GM12875 (cell line): Measurements from ENCODE around the gene CRACDL.
"Not testable (repeated sequence)": the region's sequence is repeated elsewhere in the genome, so short reads cannot be mapped to it uniquely, and the experiment has no call there.

Experiments used
- H3K4me3 ChIP-seq: one replicate; pipeline ENCODE4 v1.5.1; 2011; ENCODE audit warnings: low read depth, low read length, control low read depth
- TF ChIP-seq, protein P1 (sequence below): IDR thresholded peaks from 2 replicates; pipeline ENCODE4 v1.5.1; 2011; ENCODE audit warnings: low read depth, mild to moderate bottlenecking, control low read depth, inconsistent platforms, low read length, moderate library complexity, borderline replicate concordance; ENCODE audit not compliant: insufficient read depth

CRACDL gene

DNA sequence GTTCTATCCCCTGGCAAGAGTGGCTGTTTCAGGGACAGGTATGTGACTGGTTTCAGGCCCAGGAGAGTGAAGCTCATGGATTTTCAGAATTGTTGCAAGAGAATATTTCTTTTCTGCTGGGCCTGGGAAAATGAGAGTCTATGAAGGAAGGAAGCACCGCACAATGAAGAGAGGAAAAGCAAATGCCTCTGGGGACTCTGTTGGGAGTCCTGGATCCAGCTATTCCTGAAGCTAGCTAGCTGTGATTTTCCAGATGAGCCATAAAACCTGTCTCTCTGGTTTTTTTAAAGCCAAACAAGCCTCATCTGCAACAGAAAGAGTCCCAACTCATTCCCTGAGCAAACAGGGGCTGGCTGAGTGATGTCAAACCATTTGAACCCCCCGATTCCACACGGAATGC, 53.7 kb downstream of the CRACDL start:
- TF ChIP-seq, protein P1, sequence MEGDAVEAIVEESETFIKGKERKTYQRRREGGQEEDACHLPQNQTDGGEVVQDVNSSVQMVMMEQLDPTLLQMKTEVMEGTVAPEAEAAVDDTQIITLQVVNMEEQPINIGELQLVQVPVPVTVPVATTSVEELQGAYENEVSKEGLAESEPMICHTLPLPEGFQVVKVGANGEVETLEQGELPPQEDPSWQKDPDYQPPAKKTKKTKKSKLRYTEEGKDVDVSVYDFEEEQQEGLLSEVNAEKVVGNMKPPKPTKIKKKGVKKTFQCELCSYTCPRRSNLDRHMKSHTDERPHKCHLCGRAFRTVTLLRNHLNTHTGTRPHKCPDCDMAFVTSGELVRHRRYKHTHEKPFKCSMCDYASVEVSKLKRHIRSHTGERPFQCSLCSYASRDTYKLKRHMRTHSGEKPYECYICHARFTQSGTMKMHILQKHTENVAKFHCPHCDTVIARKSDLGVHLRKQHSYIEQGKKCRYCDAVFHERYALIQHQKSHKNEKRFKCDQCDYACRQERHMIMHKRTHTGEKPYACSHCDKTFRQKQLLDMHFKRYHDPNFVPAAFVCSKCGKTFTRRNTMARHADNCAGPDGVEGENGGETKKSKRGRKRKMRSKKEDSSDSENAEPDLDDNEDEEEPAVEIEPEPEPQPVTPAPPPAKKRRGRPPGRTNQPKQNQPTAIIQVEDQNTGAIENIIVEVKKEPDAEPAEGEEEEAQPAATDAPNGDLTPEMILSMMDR: no peak
- no peak overlapping the region for H3K4me3 ChIP-seq

DNA sequence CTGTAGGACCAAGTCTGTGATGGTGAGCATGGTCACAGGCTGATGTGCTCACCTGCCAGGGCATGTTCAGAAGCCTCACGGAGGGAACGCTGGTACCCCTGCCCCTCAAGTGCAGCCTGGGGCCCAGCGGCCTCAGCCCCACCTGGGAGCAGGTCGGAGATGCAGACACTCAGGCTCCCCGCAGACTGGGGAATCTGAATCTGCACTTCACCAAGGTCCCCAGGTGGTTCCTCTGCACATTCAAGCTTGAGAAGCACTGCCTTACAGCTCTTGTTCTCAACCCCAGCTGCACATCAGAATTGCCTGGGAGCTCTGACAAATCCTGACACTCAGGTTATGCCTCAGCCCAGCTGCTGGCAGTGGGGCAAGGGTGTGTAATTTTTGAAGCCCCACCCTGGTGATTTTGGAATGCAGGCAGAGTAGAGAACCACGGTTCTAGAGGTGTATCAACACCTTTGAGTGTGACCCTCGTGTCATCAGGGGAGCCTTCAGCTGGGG, 54.8 kb downstream of the CRACDL start:
- H3K4me3 ChIP-seq: no peak overlapping the region
- TF ChIP-seq, protein P1: no peak

DNA sequence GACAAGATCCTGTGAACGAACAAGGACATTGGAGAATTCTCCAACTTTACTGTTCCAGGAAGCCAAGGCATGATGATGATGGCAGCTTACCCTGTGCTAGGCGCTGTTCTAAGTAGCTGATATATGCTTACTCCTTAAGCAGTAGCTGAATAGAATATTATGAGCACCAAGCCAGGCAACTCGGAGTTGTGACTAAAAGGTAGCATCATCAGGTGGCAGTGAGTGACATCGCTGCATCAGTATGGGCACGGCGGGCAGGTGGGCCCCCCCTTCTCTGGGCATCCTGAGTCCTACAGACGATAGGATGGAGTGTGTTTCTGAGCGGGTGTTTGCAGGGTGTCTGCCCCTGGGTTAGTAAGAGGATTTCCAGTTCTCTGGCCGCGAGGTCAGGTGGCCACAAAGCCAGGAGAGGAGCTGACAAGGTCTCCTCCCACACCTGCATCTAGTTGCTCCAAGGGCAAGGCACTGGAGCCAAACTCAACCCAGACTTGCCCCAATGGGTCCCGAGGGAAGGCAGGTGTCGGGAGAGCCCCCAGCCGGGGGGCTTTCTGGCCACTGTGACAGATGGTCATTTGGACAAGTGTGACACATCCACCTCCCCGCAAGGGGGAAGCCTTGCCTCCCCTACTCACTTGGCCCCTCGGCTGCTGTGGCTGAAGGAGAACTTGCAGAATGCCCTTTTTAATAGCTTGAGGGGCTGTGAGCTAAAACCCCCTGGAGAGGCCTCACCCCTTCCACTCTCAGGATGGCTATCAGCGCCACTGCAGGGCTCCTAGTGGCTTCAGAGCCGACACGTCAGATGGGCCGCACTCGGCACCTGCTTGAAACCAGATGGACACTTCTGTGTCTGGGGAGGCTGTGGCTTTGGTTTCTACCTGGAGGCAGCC, 55.5 kb downstream of the CRACDL start:
- H3K4me3 ChIP-seq: no peak overlapping the region
- TF ChIP-seq, protein P1: no peak

DNA sequence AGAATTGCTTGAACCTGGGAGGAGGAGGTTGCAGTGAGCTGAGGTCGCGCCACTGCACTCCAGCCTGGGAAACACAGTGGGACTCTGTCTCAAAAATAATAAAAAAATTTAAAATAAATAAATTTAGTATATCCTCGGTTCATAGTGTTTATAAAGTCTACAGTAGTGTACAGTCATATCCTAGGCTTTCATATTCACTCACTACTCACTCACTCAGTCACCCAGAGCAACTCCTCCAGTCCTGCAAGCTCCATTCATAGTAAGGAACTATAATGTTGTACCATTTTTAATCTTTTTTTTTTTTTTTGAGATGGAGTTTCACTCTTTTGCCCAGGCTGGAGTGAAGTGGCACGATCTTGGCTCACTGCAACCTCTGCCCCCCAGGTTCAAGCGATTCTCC, 58.4 kb downstream of the CRACDL start:
- not testable (repeated sequence) for H3K4me3 ChIP-seq

DNA sequence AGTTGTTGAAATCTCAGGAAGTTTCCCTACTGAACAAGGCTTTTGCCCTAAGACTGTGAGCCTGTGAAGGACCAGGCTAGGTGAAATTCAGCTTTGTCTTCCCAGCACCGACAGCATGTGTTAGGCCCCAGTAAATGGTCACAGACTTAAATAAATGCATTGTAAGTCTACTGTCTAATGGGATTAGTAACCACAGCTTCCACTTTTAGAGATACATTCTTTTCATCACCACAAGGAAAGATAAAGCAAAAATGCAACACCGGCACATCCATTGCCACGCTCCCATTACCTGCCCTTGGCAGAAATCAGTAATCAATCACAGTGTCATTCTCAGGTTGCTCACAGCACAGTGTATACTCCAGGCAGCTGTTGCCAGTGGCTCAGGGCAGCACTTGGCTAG, 59.3 kb downstream of the CRACDL start:
- no peak overlapping the region for H3K4me3 ChIP-seq
- TF ChIP-seq, protein P1: no peak

DNA sequence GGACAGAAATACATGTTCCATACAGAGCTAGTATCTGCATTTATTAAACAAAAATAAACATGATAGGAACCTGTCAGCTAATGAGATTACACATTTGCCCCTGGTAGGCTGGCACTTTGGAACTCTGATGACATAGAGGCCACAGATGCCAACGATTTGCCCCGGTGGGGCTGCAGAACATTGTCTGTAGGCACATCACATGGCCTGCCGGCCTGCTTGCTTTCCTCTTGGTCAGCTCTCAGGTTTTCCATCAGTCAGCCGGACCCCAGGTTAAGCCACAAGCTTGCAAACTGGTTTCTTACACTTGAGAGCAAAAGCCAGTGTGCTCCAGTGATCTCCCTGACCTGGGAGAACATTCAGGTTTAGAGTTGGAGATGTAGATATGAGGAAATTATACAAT, 60.3 kb downstream of the CRACDL start:
- TF ChIP-seq, protein P1: no peak
- H3K4me3 ChIP-seq: no peak overlapping the region

DNA sequence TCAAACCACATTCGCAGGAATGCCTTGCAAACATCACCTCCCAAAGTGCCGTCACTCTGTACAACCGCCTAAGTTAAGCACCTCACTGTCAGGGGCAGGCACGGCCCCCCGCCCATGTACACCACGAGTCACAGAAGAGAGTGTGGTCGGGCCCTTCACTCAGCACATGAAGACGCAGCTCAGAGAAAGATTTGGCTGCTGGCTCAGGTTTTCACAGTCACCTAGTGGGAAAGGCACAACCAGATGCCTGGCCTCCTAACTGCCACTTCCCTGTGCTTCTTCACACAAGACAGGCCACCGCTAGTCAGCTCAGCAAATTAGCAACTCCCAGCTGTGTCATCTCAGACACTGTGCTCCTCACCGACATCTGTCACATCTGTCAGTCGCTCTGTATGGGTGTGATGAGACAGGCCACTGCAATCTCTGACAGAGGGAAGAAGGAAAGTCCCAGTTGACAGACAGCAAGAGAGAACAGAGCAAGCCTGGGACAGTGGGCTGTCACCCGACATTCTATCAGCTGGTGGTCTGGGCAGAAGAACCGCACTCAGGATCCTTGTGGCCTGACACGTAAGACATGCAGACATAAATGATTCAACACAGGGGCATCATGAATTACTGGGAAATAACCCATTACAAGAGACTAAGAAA, 60.8 kb downstream of the CRACDL start:
- TF ChIP-seq, protein P1: no peak
- H3K4me3 ChIP-seq: no peak overlapping the region
